SH-SY5Y (cell line): ENCODE results near the gene PPP6R1.

Experiments used
- GATA2 ChIP-seq: IDR thresholded peaks from 2 replicates; pipeline ENCODE4 v1.6.1; 2011; ENCODE audit warnings: mild to moderate bottlenecking, low read depth, low read length
- GATA3 ChIP-seq: IDR thresholded peaks from 2 replicates; pipeline ENCODE4 v1.6.1; 2011; ENCODE audit warnings: low read depth, mild to moderate bottlenecking, low read length, moderate library complexity

DNA sequence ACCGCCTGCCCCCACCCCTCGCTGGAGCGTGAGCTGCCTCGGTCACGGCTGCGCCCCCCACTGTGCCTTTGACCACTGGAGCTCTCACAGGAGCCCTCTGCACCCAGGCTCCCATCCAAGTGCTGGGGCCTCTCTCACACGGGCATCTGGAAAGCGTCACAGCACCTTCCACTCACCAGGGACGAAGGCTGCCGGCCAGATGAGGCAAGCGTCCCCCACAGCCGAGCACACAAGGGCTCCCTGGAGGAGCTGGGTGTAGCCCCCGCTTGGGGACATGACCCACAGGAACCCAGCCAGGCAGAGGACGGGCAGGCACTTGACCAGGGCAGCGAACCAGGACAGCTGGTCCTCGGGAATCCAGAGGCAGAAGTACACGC, 30.8 kb downstream of the PPP6R1 start:
- TF ChIP-seq GATA3 (no peak), GATA2 (peak; percentile 26; the same call in 1 of the 2 replicates)
